GM18909 (cell line): ENCODE data around the gene TSPAN4.
A peak's percentile ranks its signal among the peaks of the same experiment; 100 is the strongest.

Source experiments
- ATAC-seq: cut with Tn5 transposase; IDR thresholded peaks from one replicate; pipeline ENCODE4 v1.9.1; 2021; ENCODE audit warnings: mild to moderate bottlenecking; ENCODE audit not compliant: unreplicated experiment, poor library complexity

TSPAN4 gene

DNA sequence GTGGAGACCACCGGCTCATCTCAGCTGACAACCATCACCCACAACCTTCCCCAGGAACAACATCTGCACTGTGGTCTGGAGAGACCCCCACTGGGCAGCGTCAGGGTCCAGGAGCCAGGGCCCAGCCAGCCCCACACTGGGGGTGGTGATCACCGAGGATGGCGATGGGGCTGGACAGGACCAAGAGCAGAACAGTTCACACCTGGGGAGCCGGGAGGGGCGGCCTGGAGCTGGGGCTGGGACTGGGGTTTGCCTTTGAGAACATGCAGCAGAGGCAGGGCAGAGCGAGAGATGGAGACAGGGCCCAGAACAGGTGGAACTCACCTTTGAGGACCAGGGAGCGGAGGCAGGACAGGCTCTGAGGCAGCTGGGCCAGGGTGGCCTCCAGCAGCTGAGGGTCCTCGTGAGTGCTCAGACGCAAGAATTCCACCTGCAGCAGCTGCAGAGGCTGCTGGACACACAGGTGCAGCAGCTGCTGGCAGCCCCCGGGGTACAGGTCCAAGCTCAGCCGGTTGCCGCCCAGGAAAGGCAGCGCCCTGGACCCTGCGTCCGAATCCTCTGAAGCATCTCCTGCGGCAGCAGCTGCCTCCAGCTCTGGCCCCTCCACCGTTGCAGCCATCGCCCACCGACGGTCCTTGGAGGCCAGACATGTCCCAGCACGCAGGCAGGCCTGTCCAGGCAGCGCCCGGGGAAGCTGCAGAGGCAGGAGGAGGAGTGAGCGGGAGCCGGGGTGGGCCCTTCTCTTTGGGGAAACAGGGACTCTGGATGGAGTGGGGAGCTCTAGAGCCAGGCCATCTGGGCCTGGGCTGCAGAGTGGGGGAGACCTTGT, 38.7 kb upstream of the TSPAN4 start:
- no peak for ATAC-seq

DNA sequence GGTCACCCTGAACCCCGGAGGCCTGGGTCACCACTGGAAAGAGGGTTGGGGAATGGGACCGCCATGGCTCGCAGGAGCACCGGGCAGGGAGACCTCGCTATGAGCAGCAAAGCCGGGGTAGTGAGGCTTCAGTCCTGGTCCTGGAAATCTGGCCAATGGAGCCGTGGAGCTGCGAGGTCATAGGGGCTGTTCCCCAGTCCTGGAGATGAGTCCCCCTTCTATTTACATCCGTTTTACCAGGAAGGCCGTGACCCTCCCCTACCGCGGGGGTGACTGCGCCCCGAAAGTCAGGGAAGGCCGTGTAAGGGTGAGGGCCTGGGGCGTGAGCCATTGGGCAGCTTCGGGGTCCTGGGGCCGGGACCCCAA, 38.1 kb upstream of the TSPAN4 start:
- no peak for ATAC-seq

DNA sequence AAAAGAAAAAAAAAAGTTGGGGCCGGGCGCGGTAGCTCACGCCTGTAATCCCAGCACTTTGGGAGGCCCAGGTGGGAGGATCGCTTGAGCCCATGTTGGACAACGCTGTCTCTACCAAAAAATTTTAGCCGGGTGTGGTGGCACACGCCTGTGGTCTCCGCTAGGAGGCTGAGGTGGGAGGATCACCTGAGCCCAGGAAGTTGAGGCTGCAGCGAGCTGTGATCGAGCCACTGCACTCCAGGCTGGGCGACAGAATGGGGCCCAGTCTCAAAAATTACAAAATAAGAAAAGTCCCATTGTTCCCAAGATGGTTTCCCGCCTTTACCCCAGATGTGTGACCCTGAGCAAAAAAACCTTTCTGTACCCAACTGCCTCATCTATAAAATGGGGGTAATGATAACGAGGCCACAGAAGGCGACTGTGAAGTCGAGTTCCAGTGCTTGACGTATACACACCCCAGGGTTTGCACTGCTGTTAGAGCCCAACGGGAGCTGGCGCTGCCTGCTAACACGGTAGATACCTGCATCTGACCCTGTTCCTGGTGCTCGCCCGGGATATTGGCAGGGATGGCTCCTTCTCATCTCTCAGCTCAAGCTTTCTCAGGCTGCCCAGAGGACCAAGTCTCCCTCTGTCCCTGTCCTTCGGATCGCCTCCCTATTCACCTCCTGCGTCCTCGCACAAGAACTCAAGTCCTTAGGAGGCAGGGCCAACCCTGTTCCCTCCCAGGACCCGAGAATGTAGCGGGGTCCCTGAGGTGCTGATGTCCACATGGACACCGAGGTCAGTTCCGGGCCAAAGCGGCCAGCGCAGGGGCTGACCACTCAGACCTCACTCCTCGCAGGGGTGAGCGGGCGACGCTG, 34.0 kb upstream of the TSPAN4 start:
- ATAC-seq: no peak

DNA sequence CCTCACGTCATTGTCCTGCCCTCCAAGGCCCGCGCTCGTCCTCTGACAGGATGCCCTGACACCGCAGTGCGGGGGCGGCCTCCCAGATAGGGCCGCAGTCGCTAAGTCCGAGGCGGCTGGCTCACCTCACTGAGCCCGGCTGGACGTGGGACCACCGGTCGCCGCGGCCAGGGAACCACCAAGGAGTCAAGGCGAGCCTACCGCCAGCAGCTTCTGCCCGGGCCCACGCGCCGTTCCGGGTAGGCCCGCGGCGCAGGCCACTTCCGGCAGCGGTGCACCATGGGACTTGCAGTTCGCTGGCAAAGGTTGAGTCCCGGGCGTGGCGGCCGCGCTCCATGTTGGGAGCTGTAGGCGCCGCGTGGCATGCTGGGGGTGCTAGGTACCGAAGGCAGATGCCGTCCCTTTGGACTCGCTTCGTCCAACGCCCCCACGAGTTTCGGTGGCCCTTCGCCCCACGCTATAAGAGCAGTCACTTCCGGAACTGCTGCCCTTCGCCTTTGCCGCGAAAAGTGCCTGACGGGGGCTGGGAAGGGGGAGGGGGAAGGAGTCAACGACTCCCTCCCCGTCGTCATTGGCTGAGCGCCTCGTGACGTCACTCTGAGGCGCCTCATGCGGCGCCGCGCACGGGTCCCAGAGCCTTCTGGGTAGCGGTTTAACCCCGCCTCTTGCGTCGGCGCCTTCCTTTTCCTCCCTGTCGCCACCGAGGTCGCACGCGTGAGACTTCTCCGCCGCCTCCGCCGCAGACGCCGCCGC, 33.2 kb upstream of the TSPAN4 start, which contains the start of gene RPLP2:
RPLP2 (plus strand) TSS at position 681 of the 753 bp plus-strand sequence. CDS start 268 bp downstream, outside the sequence.
- ATAC-seq: peak; percentile 73

DNA sequence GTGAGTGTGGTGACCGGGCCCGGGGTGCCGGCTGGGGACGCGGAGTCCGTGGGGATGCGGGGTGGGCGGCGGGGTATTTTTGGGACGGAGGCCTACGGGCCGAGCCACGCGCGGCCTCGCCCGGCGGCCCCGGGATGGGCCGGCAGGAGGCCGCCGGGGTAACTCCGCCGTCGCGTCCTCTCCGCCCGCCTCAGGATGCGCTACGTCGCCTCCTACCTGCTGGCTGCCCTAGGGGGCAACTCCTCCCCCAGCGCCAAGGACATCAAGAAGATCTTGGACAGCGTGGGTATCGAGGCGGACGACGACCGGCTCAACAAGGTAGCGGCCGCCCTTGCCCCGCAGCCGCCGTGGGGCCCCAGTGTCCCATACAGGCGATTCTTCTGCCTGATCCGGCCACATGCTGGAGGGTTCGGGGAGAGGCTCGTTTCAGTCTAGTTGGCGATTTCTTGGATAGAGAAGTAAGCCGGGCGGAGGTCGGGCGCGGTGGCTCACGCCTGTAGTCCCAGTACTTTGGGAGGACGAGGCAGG, 32.5 kb upstream of the TSPAN4 start:
- ATAC-seq: no peak

DNA sequence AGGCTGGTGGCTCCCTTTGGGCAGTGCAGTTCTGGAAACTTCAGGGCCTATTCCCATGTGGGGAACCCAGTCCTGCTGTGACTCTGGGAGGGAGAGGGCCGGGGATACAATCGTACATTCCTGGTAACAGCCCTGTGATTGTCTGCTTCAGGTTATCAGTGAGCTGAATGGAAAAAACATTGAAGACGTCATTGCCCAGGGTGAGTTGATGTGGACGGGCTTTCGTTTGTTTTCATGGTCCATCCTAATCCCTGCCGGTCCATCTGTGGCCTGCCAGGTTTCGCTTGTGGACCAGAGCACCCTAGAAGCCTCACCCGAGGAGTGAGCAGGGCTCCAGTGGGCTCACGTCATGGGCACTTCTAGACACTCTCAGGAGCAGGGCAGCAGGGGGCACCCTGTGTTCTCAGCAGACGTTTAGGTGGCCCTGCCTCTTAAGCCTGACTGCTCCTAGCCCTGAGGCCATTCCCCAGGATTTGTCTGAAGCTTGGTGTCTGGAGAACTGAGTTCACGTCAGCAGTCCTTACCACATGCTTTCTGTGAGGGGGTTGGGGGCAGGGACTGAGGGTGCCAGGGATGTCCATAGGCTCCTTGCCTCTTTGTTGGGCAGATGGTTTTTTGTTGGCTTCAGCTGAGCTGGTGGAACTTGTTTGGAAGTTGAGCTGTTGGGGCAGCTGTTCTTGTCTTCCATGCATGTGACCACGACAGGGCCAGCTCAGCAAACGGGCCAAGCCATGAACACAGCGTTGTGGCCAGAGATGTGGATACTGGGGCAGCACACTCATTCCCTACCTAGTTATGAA, 31.0 kb upstream of the TSPAN4 start:
- ATAC-seq: no peak

DNA sequence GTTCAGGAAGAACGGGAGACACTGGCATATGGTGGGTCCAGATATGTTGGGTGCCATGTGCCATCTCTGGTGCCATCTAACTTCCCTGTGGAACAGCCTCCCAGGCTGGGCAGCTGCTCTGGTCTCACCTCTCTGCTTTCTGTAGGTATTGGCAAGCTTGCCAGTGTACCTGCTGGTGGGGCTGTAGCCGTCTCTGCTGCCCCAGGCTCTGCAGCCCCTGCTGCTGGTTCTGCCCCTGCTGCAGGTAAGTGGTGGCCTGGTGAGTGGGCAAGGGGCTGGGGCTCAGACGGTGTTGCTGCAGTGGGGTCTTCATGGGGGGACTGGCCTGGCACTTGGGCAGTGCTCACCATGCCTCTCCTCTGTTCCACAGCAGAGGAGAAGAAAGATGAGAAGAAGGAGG, 30.3 kb upstream of the TSPAN4 start:
- no peak for ATAC-seq

DNA sequence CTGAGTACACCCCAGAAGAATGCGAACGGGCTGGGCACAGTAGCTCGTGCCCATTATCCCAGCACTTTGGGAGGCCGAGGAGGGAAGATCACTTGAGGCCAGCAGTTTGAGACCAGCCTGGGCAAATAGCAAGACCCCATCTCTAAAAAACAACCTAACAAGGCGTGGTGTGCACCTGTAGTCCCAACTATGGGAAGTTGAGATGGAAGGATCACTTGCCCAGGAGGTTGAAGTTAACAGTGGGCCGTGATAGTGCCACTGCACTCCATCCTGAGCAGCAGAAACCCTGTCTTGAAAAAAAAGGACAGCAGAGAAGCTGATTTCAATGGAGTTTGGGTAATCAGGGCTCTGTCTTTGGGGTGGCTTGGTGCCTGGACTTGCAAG, 29.6 kb upstream of the TSPAN4 start:
- no peak for ATAC-seq

DNA sequence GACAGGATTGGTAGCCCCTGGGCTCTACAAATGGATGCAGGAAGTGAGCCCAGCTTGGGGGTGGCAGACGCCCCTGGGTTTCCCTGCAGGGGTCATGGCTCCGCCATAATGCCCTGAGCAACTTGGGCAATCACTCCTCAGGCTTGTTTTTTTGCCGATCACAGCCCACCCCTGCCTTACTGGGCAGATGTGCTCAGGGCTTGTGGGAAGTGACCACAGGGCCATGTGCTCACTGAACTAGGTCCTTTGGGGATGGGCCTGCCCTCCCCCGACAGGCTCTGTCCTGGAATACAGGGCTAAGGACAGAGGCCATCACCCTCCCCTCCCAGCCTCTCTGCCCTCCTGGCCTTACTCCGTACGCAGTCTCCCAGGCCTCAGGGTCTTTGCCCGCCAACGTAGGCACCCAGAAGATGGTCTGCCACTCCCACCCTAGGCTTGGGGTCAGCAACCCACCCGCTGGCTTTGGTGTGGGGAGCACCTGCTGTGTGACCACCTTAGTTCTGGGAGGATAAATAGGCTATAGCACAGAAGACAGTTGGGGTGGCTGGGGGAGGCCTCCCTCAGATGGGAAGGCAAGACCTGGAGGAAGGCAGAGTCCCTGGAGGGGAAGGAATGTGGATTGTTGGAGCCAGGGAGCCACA, 29.1 kb upstream of the TSPAN4 start:
- ATAC-seq: no peak

DNA sequence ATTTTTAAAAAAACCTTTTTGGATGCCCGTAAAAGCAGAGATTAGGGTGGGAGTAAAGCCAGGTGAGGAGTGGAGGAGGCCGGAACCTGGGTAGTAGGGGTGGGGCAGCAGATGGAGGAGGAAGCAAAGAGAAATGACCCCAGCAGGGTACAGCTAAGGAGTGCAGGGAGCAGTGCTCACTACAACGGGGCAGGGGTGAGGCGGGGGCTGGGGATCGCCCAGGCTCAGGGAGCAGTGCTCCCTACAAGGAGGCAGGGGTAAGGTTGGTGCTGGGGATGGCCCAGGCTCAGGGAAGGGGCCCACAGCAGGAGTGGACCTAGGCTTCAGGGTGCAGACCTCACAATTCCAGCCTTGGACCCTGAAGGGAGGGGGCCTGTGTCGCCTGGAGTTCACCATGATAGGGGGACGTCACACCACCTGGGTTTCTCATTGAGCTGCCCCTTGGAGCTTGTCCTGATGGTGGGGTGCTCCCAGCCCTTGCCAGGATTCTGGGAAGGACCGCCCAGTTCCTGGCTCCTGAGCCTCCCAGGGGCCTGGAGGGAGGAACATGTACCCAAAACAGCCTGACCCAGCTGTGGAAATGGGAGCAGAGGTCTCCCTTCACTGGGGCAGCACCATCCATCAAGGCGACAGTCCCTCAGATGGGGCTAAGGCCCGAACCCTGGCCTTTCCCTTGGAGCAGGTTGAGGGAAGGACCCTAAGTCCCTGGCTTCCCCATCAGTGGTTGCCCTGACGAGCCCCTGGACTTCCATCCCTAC, 26.8 kb upstream of the TSPAN4 start:
- no peak for ATAC-seq

DNA sequence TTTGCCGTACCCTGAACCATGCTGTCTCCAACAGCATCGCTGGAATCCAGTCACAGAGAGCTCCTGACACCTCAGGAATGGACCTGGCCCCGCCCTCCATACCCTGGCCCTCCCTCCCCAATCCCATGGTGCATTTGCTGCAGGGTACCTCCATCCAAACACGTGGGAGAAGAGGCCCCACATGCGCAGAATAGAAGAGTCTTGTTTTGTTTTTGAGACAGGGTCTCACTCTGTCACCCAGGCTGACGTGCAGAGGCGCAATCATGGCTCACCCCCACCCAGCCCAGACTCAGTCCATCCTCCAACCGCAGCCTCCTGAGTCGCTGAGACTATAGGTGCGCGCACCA, 26.2 kb upstream of the TSPAN4 start:
- no peak for ATAC-seq

DNA sequence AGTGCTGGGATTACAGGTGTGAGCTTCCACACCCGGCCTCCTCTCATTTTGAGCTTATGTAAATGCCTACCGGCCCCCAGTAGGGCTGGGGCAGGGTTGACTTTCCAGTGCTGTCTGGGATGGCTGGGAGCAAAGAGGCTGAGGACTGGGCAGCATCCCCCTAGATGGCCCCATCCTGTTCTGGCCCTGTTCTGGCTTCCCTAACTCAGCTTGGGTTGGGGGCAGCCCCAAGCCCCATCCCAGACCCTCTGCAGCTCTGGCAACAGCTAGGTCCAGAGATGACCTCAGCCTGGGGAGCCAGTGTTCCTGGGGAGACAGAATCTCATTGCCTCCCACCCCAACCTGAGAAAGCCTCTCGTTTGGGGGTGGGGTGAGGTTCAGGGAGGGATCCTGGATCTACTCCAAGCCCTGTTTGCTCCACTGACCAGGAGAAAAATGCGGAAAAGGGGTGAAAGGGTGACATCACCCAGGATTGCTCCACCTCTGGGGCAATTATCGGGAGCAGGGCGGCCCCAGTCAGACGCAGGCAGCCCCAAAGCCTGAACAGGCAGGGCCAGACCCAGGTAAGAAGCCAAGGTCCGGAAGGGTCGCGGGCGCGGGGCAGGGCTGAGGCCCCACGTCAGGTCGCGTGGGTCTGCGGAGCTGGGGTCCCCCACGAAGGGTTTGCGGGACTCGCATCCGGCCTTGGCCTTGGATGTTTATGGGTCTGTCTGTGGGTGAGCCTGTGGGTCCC, 24.1 kb upstream of the TSPAN4 start, which contains the start of gene PNPLA2:
PNPLA2 (plus strand) TSS at position 519 of the 733 bp plus-strand sequence. CDS start 805 bp downstream, outside the sequence.
- peak; percentile 4 for ATAC-seq

DNA sequence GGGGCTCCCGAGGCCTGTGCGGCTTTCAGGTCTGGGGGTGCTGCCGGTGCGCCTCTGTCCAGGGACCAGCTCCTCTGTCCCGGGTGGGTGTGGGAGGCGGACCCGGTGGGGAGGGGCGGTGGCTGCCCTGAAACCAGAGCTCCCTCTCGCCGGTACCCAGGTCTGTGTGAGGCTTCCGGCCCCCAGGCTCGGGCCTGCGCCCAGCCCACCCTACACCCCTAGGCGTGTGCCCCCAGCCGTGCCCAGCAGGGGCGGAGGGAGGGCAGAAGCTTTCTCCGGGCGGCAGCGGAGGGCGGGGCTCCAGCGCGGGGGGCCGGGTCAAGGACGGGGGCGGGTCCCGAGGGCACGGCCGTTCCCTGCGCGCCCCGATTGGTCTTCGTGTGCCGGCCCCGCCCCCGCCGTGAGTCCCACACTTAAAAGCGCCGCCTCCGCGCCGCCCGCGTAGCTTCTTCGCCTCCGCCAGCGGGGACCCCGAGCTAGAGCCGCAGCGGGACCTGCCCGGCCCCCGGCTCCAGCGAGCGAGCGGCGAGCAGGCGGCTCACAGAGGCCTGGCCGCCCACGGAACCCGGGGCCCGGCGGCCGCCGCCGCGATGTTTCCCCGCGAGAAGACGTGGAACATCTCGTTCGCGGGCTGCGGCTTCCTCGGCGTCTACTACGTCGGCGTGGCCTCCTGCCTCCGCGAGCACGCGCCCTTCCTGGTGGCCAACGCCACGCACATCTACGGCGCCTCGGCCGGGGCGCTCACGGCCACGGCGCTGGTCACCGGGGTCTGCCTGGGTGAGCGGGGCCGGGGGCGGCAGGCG, 23.3 kb upstream of the TSPAN4 start:
- peak; percentile 70 for ATAC-seq

DNA sequence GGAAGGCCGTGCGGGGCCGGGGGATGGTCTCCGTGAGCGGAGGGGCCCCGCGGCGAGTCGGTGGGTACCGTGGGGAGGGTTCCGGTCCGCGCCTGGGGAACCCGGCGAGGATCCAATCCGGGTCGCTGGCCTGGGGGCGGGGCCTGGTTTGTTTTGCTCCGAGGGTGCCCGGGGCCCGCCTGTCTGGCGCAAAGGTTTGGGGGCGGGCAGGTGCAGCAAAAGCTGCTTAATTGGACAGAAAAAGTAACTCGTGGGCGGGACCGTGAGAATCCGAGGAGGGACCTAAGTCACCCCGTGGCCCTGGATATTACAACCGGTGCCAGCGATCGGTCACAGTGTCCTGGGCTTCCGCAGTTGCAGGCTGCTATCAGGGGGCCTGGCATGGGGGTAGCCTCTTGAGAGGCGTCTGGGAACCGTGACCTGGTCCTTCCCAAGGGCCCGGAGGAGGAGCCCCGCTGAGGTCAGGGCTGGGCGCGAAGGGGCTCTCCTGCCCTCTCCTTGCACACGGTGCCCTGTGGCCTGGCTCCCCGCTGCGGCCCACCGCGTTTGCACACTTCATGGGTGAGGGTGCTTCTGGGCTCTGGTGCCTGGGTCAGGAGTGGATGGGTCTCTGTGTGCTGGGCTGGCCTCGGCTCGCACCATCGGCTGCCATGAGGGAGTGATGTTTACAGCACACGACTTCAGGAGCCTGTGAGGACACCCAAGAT, 22.6 kb upstream of the TSPAN4 start:
- peak; percentile 67 for ATAC-seq

DNA sequence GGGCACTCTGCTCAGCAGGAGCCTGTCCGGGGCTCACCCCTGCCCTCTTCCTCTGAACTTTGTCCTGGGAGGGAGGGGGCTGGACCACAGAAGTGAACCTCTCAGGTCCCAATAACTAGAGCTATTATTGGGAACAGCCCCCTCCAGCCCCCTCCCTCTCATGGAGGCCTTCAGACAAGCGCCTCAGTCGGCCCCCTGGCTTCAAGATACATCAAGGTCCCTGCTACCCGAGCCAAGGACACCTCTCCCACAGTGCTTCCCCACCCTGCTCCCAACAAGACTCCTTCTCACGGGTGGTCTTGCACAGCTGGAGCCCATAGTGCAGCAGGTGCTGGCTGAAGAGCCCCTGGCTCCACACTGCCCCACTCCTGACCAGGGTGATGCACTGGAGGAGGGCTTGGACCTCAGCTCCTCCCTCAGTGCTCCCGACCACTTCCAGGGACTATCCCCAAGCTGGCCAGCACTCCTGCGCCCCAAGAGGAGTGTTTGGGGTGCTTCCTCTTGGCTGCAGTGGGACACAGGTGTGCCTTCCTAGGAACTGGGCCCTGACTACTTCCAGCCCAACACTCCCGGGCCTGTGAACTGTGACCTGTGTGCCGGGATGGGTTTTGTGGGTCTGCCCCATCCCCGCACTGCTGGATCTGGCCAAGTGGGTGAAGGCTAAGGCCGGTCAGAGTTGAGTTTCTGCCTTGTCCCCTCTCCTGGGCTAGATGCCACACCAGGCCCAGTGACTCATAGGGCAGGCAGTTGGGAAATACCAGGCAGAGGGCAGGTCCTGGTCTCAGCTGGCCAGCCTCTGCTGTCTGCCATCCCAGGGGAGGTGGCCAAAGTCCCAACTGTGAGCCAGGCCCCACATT, 21.8 kb upstream of the TSPAN4 start:
- no peak for ATAC-seq
